HEK293 (cell line): ENCODE measurements around the gene BCAN.

ENCODE experiments used
- CTCF ChIA-PET: fragments of 350-600 bp; formaldehyde crosslinking; extraction: SDS; loops from one replicate; lab custom pipeline; 2021; ENCODE audit warnings: antibody characterized with exemption; lab: Yijun Ruan, JAX
- POLR2A ChIA-PET: fragments of 300-600 bp; formaldehyde crosslinking; extraction: SDS; loops from one replicate; lab custom pipeline; 2020; ENCODE audit warnings: antibody characterized with exemption, inconsistent platforms; lab: Yijun Ruan, JAX
- H3K27ac ChIP-seq: fragments of 200-500 bp; sonication (Bioruptor generic); 2 replicates; pipeline ENCODE4 v1.5.1; 2014; ENCODE audit warnings: low read depth, low read length, control low read depth, inconsistent platforms; ENCODE audit errors: extremely low read depth
- H3K36me3 ChIP-seq, 2 experiments: fragments of 200-500 bp in 1 of 2; sonication (Bioruptor generic) in 1 of 2; 1 replicate in 1 of 2; 2 replicates in 1 of 2; pipeline ENCODE4 v1.5.1; 2014 to 2017; ENCODE audit warnings: inconsistent platforms in 2 of 2, low read length in 2 of 2; ENCODE audit not compliant: control insufficient read depth in 2 of 2, insufficient read depth in 1 of 2
- H3K4me1 ChIP-seq: fragments of 200-500 bp; sonication (Bioruptor generic); 2 replicates; pipeline ENCODE4 v1.5.1; 2014; ENCODE audit warnings: mild to moderate bottlenecking, low read length, inconsistent platforms; ENCODE audit not compliant: control insufficient read depth, insufficient read depth
- H3K4me3 ChIP-seq: 2 replicates; pipeline ENCODE4 v1.5.1; 2011; ENCODE audit warnings: low read depth, mild to moderate bottlenecking, control low read depth, low read length, moderate library complexity
- H3K9me3 ChIP-seq: fragments of 200-500 bp; sonication (Bioruptor generic); 2 replicates; pipeline ENCODE4 v1.5.1; 2014; ENCODE audit warnings: low read depth, low read length, inconsistent platforms; ENCODE audit not compliant: control insufficient read depth, insufficient read depth
- HOXC10 ChIP-seq: sonication (generic); formaldehyde crosslinking; IDR thresholded peaks from 2 replicates; pipeline ENCODE4 v1.8.1; 2023; ENCODE audit warnings: mild to moderate bottlenecking, missing genetic modification reagents
- KLF16 ChIP-seq: fragments of 450-650 bp; formaldehyde crosslinking; IDR thresholded peaks from 2 replicates; pipeline ENCODE4 v1.5.1; 2017; ENCODE audit warnings: missing biosample characterization, missing genetic modification characterization
- MYNN ChIP-seq: fragments of 450-650 bp; formaldehyde crosslinking; IDR thresholded peaks from 2 replicates; pipeline ENCODE4 v1.5.1; 2016; ENCODE audit warnings: missing biosample characterization, missing genetic modification characterization, borderline replicate concordance
- SP7 ChIP-seq: fragments of 450-650 bp; formaldehyde crosslinking; IDR thresholded peaks from 2 replicates; pipeline ENCODE4 v1.5.1; 2016; ENCODE audit warnings: missing biosample characterization, missing genetic modification characterization
- YY2 ChIP-seq: fragments of 450-650 bp; formaldehyde crosslinking; IDR thresholded peaks from 2 replicates; pipeline ENCODE4 v1.5.1; 2016; ENCODE audit warnings: missing biosample characterization, missing genetic modification characterization
- ZBTB21 ChIP-seq: fragments of 450-650 bp; formaldehyde crosslinking; IDR thresholded peaks from 2 replicates; pipeline ENCODE4 v1.5.1; 2017; ENCODE audit warnings: missing biosample characterization, missing genetic modification characterization
- ZNF10 ChIP-seq: fragments of 450-650 bp; formaldehyde crosslinking; IDR thresholded peaks from 2 replicates; pipeline ENCODE4 v1.5.1; 2017; ENCODE audit warnings: missing biosample characterization, missing genetic modification characterization
- ZNF202 ChIP-seq: fragments of 450-650 bp; formaldehyde crosslinking; IDR thresholded peaks from 2 replicates; pipeline ENCODE4 v1.5.1; 2016; ENCODE audit warnings: missing biosample characterization, missing genetic modification characterization, borderline replicate concordance
- ZNF221 ChIP-seq: fragments of 450-650 bp; formaldehyde crosslinking; IDR thresholded peaks from 2 replicates; pipeline ENCODE4 v1.5.1; 2017; ENCODE audit warnings: missing biosample characterization, missing genetic modification characterization, borderline replicate concordance
- ZNF24 ChIP-seq: fragments of 450-650 bp; formaldehyde crosslinking; IDR thresholded peaks from 2 replicates; pipeline ENCODE4 v1.5.1; 2016; ENCODE audit warnings: missing biosample characterization, missing genetic modification characterization
- ZNF394 ChIP-seq: fragments of 450-650 bp; formaldehyde crosslinking; IDR thresholded peaks from 2 replicates; pipeline ENCODE4 v1.5.1; 2016; ENCODE audit warnings: missing biosample characterization, missing genetic modification characterization, mild to moderate bottlenecking, moderate library complexity, borderline replicate concordance
- ZNF416 ChIP-seq: fragments of 450-650 bp; formaldehyde crosslinking; IDR thresholded peaks from 2 replicates; pipeline ENCODE4 v1.5.1; 2016; ENCODE audit warnings: missing biosample characterization, missing genetic modification characterization
- ZNF555 ChIP-seq: fragments of 450-650 bp; formaldehyde crosslinking; conservative IDR thresholded peaks from 2 replicates; pipeline ENCODE4 v1.5.1; 2017; ENCODE audit warnings: missing biosample characterization, mild to moderate bottlenecking, missing genetic modification characterization, inconsistent platforms
- ZNF623 ChIP-seq: fragments of 450-650 bp; formaldehyde crosslinking; IDR thresholded peaks from 2 replicates; pipeline ENCODE4 v1.5.1; 2016; ENCODE audit warnings: missing biosample characterization, missing genetic modification characterization
- ZNF654 ChIP-seq: fragments of 450-650 bp; formaldehyde crosslinking; IDR thresholded peaks from 2 replicates; pipeline ENCODE4 v1.5.1; 2016; ENCODE audit warnings: low read depth, missing biosample characterization, missing genetic modification characterization
- ZNF660 ChIP-seq: fragments of 450-650 bp; IDR thresholded peaks from 2 replicates; pipeline ENCODE4 v1.5.1; 2018; ENCODE audit warnings: missing biosample characterization, mild to moderate bottlenecking, missing genetic modification characterization
- ZNF664 ChIP-seq: fragments of 450-650 bp; formaldehyde crosslinking; IDR thresholded peaks from 2 replicates; pipeline ENCODE4 v1.5.1; 2016; ENCODE audit warnings: missing biosample characterization, missing genetic modification characterization
- ZNF791 ChIP-seq: fragments of 450-650 bp; formaldehyde crosslinking; IDR thresholded peaks from 2 replicates; pipeline ENCODE4 v1.5.1; 2016; ENCODE audit warnings: missing biosample characterization, missing genetic modification characterization
- TF ChIP-seq, protein P1 (sequence below): fragments of 450-650 bp; formaldehyde crosslinking; IDR thresholded peaks from 2 replicates; pipeline ENCODE4 v1.5.1; 2016; ENCODE audit warnings: missing biosample characterization, missing genetic modification characterization
- TF ChIP-seq, protein P2 (sequence below): fragments of 450-650 bp; formaldehyde crosslinking; IDR thresholded peaks from 2 replicates; pipeline ENCODE4 v1.5.1; 2016; ENCODE audit warnings: missing biosample characterization, missing genetic modification characterization
- TF ChIP-seq, protein P3 (sequence below): fragments of 450-650 bp; formaldehyde crosslinking; IDR thresholded peaks from 2 replicates; pipeline ENCODE4 v1.5.1; 2016; ENCODE audit warnings: missing biosample characterization, missing genetic modification characterization

The BCAN gene

DNA sequence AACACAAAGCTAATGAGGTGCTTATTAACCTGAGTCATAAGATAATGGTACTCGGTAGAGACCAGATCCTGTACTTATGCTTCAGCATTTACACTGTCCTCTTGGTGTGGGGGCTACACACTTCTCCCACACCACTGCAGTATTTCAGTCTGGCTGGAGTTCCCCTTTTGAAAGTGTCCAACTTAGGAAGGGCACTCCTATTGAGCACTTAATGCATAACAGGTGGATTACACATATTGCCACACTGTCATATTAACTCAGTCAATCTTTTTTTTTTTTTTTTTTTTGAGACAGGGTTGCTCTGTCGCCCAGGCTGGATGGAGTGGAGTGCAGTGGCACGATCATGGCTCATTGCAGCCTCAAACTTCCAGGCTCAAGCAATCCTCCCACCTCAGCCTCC, 42.1 kb upstream of the BCAN start (continued):
- TF ChIP-seq YY2: no peak
- TF ChIP-seq ZNF660: no peak
- TF ChIP-seq ZNF791 (tag by site-specific recombination): no peak
- no peak for TF ChIP-seq ZNF10 (tag by site-specific recombination)

DNA sequence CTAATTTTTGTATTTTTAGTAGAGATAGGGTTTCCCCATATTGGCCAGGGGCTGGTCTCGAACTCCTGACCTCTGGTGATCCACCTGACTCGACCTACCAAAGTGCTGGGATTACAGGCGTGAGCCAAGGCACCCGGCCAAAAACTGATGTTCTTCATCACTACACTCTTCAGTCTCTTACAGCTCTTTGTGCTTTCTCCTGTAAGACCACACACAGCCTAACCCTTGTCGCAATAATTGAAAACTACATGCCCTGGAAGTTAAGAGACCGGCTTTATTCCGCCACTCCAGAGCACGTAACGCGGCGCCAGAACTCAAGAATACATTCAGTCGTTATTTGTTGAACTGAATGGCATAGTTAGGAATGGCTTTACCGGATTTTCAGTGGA, 41.2 kb upstream of the BCAN start:
- TF ChIP-seq ZNF555 (tag by site-specific recombination): no peak
- TF ChIP-seq, protein P1, sequence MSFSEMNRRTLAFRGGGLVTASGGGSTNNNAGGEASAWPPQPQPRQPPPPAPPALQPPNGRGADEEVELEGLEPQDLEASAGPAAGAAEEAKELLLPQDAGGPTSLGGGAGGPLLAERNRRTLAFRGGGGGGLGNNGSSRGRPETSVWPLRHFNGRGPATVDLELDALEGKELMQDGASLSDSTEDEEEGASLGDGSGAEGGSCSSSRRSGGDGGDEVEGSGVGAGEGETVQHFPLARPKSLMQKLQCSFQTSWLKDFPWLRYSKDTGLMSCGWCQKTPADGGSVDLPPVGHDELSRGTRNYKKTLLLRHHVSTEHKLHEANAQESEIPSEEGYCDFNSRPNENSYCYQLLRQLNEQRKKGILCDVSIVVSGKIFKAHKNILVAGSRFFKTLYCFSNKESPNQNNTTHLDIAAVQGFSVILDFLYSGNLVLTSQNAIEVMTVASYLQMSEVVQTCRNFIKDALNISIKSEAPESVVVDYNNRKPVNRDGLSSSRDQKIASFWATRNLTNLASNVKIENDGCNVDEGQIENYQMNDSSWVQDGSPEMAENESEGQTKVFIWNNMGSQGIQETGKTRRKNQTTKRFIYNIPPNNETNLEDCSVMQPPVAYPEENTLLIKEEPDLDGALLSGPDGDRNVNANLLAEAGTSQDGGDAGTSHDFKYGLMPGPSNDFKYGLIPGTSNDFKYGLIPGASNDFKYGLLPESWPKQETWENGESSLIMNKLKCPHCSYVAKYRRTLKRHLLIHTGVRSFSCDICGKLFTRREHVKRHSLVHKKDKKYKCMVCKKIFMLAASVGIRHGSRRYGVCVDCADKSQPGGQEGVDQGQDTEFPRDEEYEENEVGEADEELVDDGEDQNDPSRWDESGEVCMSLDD (tag by site-specific recombination): no peak
- Histone ChIP-seq H3K4me3 (peak overlapping the region; percentile 65), H3K9me3 (no peaks in the 10 kb centered on the region), H3K27ac (peak overlapping the region; percentile 27; the same call in 1 of the 2 replicates), H3K36me3 (peaks cover 0 to 40% of the 10 kb centered on the region in 2 experiments; a peak in 1 of 3 replicates), H3K4me1 (no peaks in the 10 kb centered on the region)
- CTCF ChIA-PET: interaction anchor here (1.0 to 3.3 kb wide), 4 partner anchors 8 to 17 kb away, joined by 3 to 15 read pairs (median 10); partner anchors contain the start of gene NAXE
- POLR2A ChIA-PET: interaction anchor here (1.4 to 2.2 kb wide), 2 partner anchors 10 to 143 kb away, joined by 6 to 11 read pairs; partner anchors contain the start of gene NAXE

DNA sequence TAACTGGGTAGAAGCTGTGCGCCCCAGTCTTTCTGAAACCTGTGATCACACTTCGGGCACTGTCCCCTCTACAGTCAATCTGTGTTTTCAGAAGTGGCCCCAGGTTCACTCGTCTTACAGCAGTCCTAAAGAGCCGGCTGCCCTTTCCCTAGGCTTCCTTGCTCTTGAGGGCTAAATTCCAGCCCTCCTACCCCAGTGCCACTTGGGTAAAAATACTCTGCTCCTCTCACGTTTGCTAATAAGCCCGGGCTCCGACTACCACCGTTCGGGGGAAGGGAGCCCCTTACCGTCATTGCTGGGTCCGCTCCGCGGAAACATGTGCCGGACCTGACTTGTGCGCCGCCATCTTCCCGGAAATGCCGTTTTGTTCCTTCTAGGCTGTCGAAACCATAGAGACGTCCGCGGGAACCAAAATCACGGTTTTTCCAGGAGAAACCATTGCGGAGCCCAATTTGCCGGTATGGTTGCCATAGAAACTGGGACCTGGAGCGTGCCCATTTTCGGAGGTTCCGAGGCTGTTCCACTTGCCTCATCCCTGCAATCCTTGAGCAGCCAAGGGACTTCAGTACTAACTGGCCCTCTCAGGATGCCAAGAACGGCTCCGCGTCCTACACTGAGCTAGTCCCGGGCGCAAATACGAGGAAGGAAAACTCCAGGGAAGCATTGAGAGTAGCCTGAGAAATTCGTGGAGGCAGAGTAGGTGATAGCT, 40.6 kb upstream of the BCAN start, which contains the start of gene GPATCH4:
Gene GPATCH4, minus strand, starts transcription at position 358 of the 709 bp plus-strand sequence.
- ChIA-PET CTCF (interaction anchor here (0.6 to 3.3 kb wide), 14 partner anchors 7 to 347 kb away, joined by 3 to 15 read pairs (median 5); no protein-coding TSS in a partner anchor), POLR2A (interaction anchor here (0.6 to 2.5 kb wide), 6 partner anchors 9 to 144 kb away, joined by 3 to 17 read pairs (median 5); partner anchors contain the start of genes MEF2D and NAXE)
- Histone ChIP-seq H3K9me3 (no peaks in the 10 kb centered on the region), H3K27ac (peak within 1 kb of the TSS; percentile 35), H3K36me3 (peaks cover 0 to 34% of the 10 kb centered on the region in 2 experiments; a peak in 1 of 3 replicates), H3K4me1 (no peaks in the 10 kb centered on the region), H3K4me3 (peak within 1 kb of the TSS; percentile 65)
- TF ChIP-seq KLF16 (tag by site-specific recombination) (peak; percentile 53; the same call in 1 of the 2 replicates), SP7 (peak; percentile 64), ZNF394 (tag by site-specific recombination) (peak; percentile 60; the same call in 1 of the 2 replicates), ZNF623 (tag by site-specific recombination) (no peak), ZNF416 (no peak), ZNF202 (tag by site-specific recombination) (no peak), MYNN (tag by site-specific recombination) (no peak), ZNF654 (tag by site-specific recombination) (0 out of 2 replicates have a peak, but pooled peaks have one; percentile 2), HOXC10 (CRISPR knock-in tag) (no peak), ZNF664 (no peak), ZNF24 (tag by site-specific recombination) (peak; percentile 85), ZBTB21 (tag by site-specific recombination) (peak; percentile 35; the same call in 1 of the 2 replicates), ZNF221 (tag by site-specific recombination) (no peak)
- TF ChIP-seq, protein P2, sequence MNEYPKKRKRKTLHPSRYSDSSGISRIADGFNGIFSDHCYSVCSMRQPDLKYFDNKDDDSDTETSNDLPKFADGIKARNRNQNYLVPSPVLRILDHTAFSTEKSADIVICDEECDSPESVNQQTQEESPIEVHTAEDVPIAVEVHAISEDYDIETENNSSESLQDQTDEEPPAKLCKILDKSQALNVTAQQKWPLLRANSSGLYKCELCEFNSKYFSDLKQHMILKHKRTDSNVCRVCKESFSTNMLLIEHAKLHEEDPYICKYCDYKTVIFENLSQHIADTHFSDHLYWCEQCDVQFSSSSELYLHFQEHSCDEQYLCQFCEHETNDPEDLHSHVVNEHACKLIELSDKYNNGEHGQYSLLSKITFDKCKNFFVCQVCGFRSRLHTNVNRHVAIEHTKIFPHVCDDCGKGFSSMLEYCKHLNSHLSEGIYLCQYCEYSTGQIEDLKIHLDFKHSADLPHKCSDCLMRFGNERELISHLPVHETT: peak; percentile 79
- TF ChIP-seq, protein P3, sequence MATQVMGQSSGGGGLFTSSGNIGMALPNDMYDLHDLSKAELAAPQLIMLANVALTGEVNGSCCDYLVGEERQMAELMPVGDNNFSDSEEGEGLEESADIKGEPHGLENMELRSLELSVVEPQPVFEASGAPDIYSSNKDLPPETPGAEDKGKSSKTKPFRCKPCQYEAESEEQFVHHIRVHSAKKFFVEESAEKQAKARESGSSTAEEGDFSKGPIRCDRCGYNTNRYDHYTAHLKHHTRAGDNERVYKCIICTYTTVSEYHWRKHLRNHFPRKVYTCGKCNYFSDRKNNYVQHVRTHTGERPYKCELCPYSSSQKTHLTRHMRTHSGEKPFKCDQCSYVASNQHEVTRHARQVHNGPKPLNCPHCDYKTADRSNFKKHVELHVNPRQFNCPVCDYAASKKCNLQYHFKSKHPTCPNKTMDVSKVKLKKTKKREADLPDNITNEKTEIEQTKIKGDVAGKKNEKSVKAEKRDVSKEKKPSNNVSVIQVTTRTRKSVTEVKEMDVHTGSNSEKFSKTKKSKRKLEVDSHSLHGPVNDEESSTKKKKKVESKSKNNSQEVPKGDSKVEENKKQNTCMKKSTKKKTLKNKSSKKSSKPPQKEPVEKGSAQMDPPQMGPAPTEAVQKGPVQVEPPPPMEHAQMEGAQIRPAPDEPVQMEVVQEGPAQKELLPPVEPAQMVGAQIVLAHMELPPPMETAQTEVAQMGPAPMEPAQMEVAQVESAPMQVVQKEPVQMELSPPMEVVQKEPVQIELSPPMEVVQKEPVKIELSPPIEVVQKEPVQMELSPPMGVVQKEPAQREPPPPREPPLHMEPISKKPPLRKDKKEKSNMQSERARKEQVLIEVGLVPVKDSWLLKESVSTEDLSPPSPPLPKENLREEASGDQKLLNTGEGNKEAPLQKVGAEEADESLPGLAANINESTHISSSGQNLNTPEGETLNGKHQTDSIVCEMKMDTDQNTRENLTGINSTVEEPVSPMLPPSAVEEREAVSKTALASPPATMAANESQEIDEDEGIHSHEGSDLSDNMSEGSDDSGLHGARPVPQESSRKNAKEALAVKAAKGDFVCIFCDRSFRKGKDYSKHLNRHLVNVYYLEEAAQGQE (tag by site-specific recombination): peak; percentile 25; the same call in 1 of the 2 replicates
- TF ChIP-seq, protein P1 (tag by site-specific recombination): 0 out of 2 replicates have a peak, but pooled peaks have one; percentile 38
